ENCODE data around the gene JAZF1.

DNA sequence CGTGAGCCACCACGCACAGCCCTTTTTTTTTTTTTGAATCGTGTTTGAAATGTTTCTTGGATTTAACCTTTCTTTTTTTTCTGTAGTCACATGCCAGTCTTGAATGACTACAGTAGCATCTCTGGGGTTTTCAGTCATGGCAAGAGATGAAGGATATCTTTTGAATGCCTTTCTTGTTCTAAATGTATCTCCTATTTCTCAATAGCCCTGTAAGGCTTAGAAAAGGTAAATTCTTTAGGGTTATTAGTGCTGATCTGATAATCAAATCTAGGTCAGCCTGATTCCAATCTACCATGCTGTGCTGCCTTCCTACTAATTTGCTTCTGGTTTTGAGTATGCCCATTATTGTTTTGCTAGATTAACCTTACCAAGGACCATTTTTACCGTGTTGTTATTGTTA is 370.4 kb downstream of the JAZF1 start:
- no peak for TF ChIP-seq CTCF (IDR thresholded peaks at IDR 0.05; ENCODE audit: insufficient read depth, low read length)
- TF ChIP-seq SPI1 (IDR thresholded peaks at IDR 0.05; ENCODE audit: borderline replicate concordance, low read depth) = no peak
- no peak for TF ChIP-seq POLR2AphosphoS5 (IDR thresholded peaks at IDR 0.05; ENCODE audit: low read depth)
- no peak for TF ChIP-seq REST (IDR thresholded peaks at IDR 0.05; ENCODE audit: insufficient replicate concordance, low read depth)
- no peak for TF ChIP-seq GABPA (IDR thresholded peaks at IDR 0.05; ENCODE audit: low read depth)

All from HL-60 (cell line).